ENCODE measurements around the gene GNGT2.

The GNGT2 gene

GRCh38 chr17:49210158-49211029 is at the start of gene GNGT2, which contains the start of gene ABI3:
Gene GNGT2, minus strand, starts transcription at chr17:49210574. Its CDS starts 3,152 bp downstream, at chr17:49207422.
Gene ABI3, plus strand, starts transcription at chr17:49210707. Its CDS starts 18 bp downstream, at chr17:49210725.
- in situ Hi-C loops (cut with MboI; ENCODE audit: low sequenced_read_pairs): no loop called here

- in situ Hi-C loops (cut with MboI; ENCODE audit: low sequenced_read_pairs): no loop called here
These were observed 49.3 kb upstream of the GNGT2 start for GRCh38 chr17:49259663-49260010.

GRCh38 chr17:49258394-49258793 is 48.0 kb upstream of the GNGT2 start:
- in situ Hi-C loops (cut with MboI; ENCODE audit: low sequenced_read_pairs): no loop called here

- in situ Hi-C loops (cut with MboI; ENCODE audit: low sequenced_read_pairs): no loop called here
These were observed 44.8 kb upstream of the GNGT2 start for GRCh38 chr17:49255125-49255524.

- in situ Hi-C loops (cut with MboI; ENCODE audit: low sequenced_read_pairs): no loop called here
These were observed 43.7 kb upstream of the GNGT2 start for GRCh38 chr17:49254066-49254465.

- in situ Hi-C loops (cut with MboI; ENCODE audit: low sequenced_read_pairs): no loop called here
These were observed 41.8 kb upstream of the GNGT2 start for GRCh38 chr17:49252148-49252695.

GRCh38 chr17:49249890-49250522 is 39.6 kb upstream of the GNGT2 start:
- in situ Hi-C loops (cut with MboI; ENCODE audit: low sequenced_read_pairs): no loop called here

GRCh38 chr17:49249292-49249794 is 39.0 kb upstream of the GNGT2 start:
- in situ Hi-C loops (cut with MboI; ENCODE audit: low sequenced_read_pairs): no loop called here

- in situ Hi-C loops (cut with MboI; ENCODE audit: low sequenced_read_pairs): no loop called here
These were observed 37.6 kb upstream of the GNGT2 start for GRCh38 chr17:49247944-49248343.

- in situ Hi-C loops (cut with MboI; ENCODE audit: low sequenced_read_pairs): no loop called here
These were observed 34.5 kb upstream of the GNGT2 start for GRCh38 chr17:49244839-49245238.

- in situ Hi-C loops (cut with MboI; ENCODE audit: low sequenced_read_pairs): no loop called here
These were observed 32.4 kb upstream of the GNGT2 start for GRCh38 chr17:49242813-49243212.

- in situ Hi-C loops (cut with MboI; ENCODE audit: low sequenced_read_pairs): no loop called here
These were observed 31.5 kb upstream of the GNGT2 start for GRCh38 chr17:49241692-49242397.

GRCh38 chr17:49241040-49241439 is 30.7 kb upstream of the GNGT2 start:
- in situ Hi-C loops (cut with MboI; ENCODE audit: low sequenced_read_pairs): no loop called here

- in situ Hi-C loops (cut with MboI; ENCODE audit: low sequenced_read_pairs): no loop called here
These were observed 30.2 kb upstream of the GNGT2 start for GRCh38 chr17:49240619-49241018.

GRCh38 chr17:49239963-49240362 is 29.6 kb upstream of the GNGT2 start:
- in situ Hi-C loops (cut with MboI; ENCODE audit: low sequenced_read_pairs): no loop called here

- in situ Hi-C loops (cut with MboI; ENCODE audit: low sequenced_read_pairs): no loop called here
These were observed 25.5 kb upstream of the GNGT2 start for GRCh38 chr17:49235896-49236295.

GRCh38 chr17:49234509-49235080 is 24.2 kb upstream of the GNGT2 start:
- in situ Hi-C loops (cut with MboI; ENCODE audit: low sequenced_read_pairs): no loop called here

- in situ Hi-C loops (cut with MboI; ENCODE audit: low sequenced_read_pairs): no loop called here
These were observed 21.2 kb upstream of the GNGT2 start for GRCh38 chr17:49231563-49231894.

GRCh38 chr17:49230636-49231562 is 20.5 kb upstream of the GNGT2 start, which contains the start of gene PHOSPHO1:
Gene PHOSPHO1, minus strand, starts transcription at chr17:49230787. Its CDS starts 4,096 bp downstream, at chr17:49226691.
- in situ Hi-C loops (cut with MboI; ENCODE audit: low sequenced_read_pairs): no loop called here
